ENCODE results near the gene ADH6. TPM values are rescaled to one million over a fixed set of nuclear protein-coding genes. Genes with fewer than 3 reads are reported as not detected.

The ADH6 gene
- total and polyA plus RNA-seq, 2 of the 8 experiments (the other 6 are each of a cell fraction or from before 2014, with no cell fraction given): not detected

DNA sequence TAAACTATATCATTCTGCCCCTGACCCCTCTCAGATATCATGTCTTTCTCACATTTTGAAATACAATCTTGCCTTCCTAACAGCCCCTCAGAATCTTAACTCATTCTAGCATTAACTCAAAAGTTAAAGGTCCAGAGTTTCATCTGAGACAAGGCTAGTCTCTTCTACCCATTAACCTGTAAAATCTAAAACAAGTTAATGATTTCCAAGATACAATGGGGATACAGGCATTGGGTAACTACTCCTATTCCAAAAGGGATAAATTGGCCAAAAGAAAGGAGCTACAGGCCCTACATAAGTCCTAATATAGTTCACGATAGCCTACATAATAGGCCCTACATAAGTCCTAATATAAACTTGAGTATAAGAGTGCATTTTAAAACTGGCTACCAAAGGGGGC is 18.9 kb downstream of the ADH6 start:
- H2BK12ac ChIP-seq (ENCODE audit: low read depth, low read length): no peak overlapping the region
- H3K27me3 ChIP-seq (replicated peaks in 1 of 4; ENCODE audit: control insufficient read depth in 3 of 4, extremely low read depth in 1 of 4, insufficient read depth in 3 of 4, low read length in 3 of 4): peaks cover 0 to 1% (median 0%) of the 10 kb centered on the region in 4 experiments; a peak in 1 of 7 replicates
- H3K9me3 ChIP-seq (ENCODE audit: insufficient read depth in 2 of 2, low read depth in 1 of 2, low read length in 1 of 2): no peaks in the 10 kb centered on the region; a peak in 1 of 4 replicates
- no peak overlapping the region for H2BK120ac ChIP-seq (replicated peaks; ENCODE audit: low read depth, low read length)
- no peak overlapping the region for H3K56ac ChIP-seq (replicated peaks; ENCODE audit: insufficient read length, low read depth, low read length)
- no peaks in the 10 kb centered on the region for H3K36me3 ChIP-seq (ENCODE audit: control insufficient read depth in 2 of 4, insufficient read depth in 4 of 4, low read length in 3 of 4)
- DNase-seq (ENCODE audit: low read depth in 1 of 2, low spot score in 2 of 2): no peak
- 100% methylated on average over 1 of the region's 1 CpG; no CpG with 5 or more reads in 1 of the 2 experiments for WGBS, 2 experiments (ENCODE audit: extremely low coverage in 1 of 2, insufficient coverage in 1 of 2, insufficient read length in 1 of 2, insufficient replicate concordance in 2 of 2, low coverage in 1 of 2, low lambda C conversion rate in 2 of 2, missing lambda C conversion rate in 1 of 2)
- H3K14ac ChIP-seq (ENCODE audit: insufficient read length): no peak overlapping the region
- H3K4me3 ChIP-seq (ENCODE audit: extremely low read depth in 1 of 4, insufficient read depth in 2 of 4, low read depth in 3 of 4, low read length in 4 of 4): no peak overlapping the region
- ChIA-PET CTCF (ENCODE audit: partially characterized antibody) (interaction anchor here (1.1 kb wide), 1 partner anchor 204 kb away, joined by 3 read pairs; no protein-coding TSS in a partner anchor), POLR2A (ENCODE audit: partially characterized antibody) (interaction anchor here (0.5 kb wide), 1 partner anchor 58 kb away, joined by 3 read pairs; no protein-coding TSS in a partner anchor)
- no peaks in the 10 kb centered on the region for H3K79me2 ChIP-seq (ENCODE audit: control insufficient read depth in 1 of 2, insufficient read depth in 2 of 2, low read length in 2 of 2)
- H3K9ac ChIP-seq (replicated peaks in 1 of 4; ENCODE audit: extremely low read depth in 1 of 4, low read depth in 3 of 4, low read length in 3 of 4): no peak overlapping the region
- no peaks in the 10 kb centered on the region; a peak in 1 of 7 replicates for H3K4me1 ChIP-seq (replicated peaks in 1 of 4; ENCODE audit: control insufficient read depth in 3 of 4, insufficient read depth in 4 of 4, low read length in 3 of 4)
- no peak overlapping the region for H3K4ac ChIP-seq (replicated peaks; ENCODE audit: insufficient read length, low read depth, low read length)
- TF ChIP-seq GTF2F1 (IDR thresholded peaks at IDR 0.05; ENCODE audit: borderline replicate concordance, low read depth, low read length) (no peak), SP4 (IDR thresholded peaks at IDR 0.05; ENCODE audit: low read length) (no peak), POLR2A (IDR thresholded peaks at IDR 0.05; ENCODE audit: control extremely low read depth in 1 of 2, low read depth in 2 of 2, low read length in 2 of 2) (no peak), BRCA1 (IDR thresholded peaks at IDR 0.05; ENCODE audit: low read depth, low read length) (no peak), SUZ12 (IDR thresholded peaks at IDR 0.05; ENCODE audit: low read length) (no peak), TAF1 (IDR thresholded peaks at IDR 0.05; ENCODE audit: low read depth, low read length) (no peak), KDM1A (IDR thresholded peaks at IDR 0.05; ENCODE audit: borderline replicate concordance, low read length) (no peak), EP300 (IDR thresholded peaks at IDR 0.05; ENCODE audit: borderline replicate concordance in 1 of 2, low read depth in 2 of 2, low read length in 2 of 2) (no peak), RXRA (IDR thresholded peaks at IDR 0.05; ENCODE audit: insufficient read depth, low read depth, low read length) (no peak), TAF7 (optimal IDR thresholded peaks at IDR 0.05; ENCODE audit: borderline replicate concordance, low read depth, low read length) (no peak)
- TF ChIP-seq, protein P1, sequence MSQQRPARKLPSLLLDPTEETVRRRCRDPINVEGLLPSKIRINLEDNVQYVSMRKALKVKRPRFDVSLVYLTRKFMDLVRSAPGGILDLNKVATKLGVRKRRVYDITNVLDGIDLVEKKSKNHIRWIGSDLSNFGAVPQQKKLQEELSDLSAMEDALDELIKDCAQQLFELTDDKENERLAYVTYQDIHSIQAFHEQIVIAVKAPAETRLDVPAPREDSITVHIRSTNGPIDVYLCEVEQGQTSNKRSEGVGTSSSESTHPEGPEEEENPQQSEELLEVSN (IDR thresholded peaks at IDR 0.05): no peak
- H3K18ac ChIP-seq (ENCODE audit: extremely low read depth, low read length): no peak overlapping the region
- no peaks in the 10 kb centered on the region for H4K20me1 ChIP-seq (replicated peaks in 1 of 2; ENCODE audit: control insufficient read depth in 1 of 2, insufficient read depth in 2 of 2, low read length in 2 of 2)
- no peak overlapping the region for H3K4me2 ChIP-seq (ENCODE audit: insufficient read depth in 1 of 2, low read depth in 2 of 2, low read length in 2 of 2)
- H4K91ac ChIP-seq (replicated peaks; ENCODE audit: insufficient read length, low read length): no peak overlapping the region
- H3K79me1 ChIP-seq (ENCODE audit: low read depth, low read length): no peaks in the 10 kb centered on the region
- H4K8ac ChIP-seq (ENCODE audit: extremely low read depth, insufficient read depth, low read length): no peak overlapping the region
- no peak overlapping the region for H4K5ac ChIP-seq (ENCODE audit: insufficient read length, low read depth, low read length)
- no peak for FAIRE-seq
- no peak overlapping the region for H3K23ac ChIP-seq (ENCODE audit: insufficient read length)
- no peak overlapping the region for H2BK5ac ChIP-seq (ENCODE audit: low read depth, low read length)
- H3K23me2 ChIP-seq (ENCODE audit: low read depth, low read length): no peaks in the 10 kb centered on the region; the same call in 1 of the 2 replicates
- H2AK5ac ChIP-seq (ENCODE audit: low read depth, low read length): no peak overlapping the region
- no peak overlapping the region for H3K27ac ChIP-seq (ENCODE audit: low read depth, low read length)
- H2AFZ ChIP-seq (ENCODE audit: low read length): no peak overlapping the region
- no peak overlapping the region for H2BK15ac ChIP-seq (ENCODE audit: low read length)
- no peak overlapping the region for H2BK20ac ChIP-seq (ENCODE audit: low read length)
